Uterus (tissue), 4 donors: Measurements from ENCODE around the gene TOMM7. TPM values are rescaled to one million over a fixed set of nuclear protein-coding genes. Genes with fewer than 3 reads are reported as not detected.
A peak's percentile ranks its signal among the peaks of the same experiment; 100 is the strongest.

Source experiments
- DNase-seq, 2 donors: peaks; one replicate each; pipeline ENCODE4 v3.0.0-alpha.2; 2019 to 2020
- H3K27ac ChIP-seq, 2 donors: fragments of 200-600 bp; sonication (generic); 1 replicate in 1 of 2; 2 replicates in 1 of 2; pipeline ENCODE4 v1.5.1; 2016 to 2018
- H3K27me3 ChIP-seq, 2 donors: fragments of 200-600 bp; sonication (generic); one replicate each; pipeline ENCODE4 v1.5.1; 2018 to 2019; ENCODE audit warnings: control low read depth in 1 of 2
- H3K36me3 ChIP-seq, 2 donors: fragments of 200-600 bp; sonication (generic); one replicate each; pipeline ENCODE4 v1.5.1; 2019; ENCODE audit warnings: control low read depth in 1 of 2
- H3K4me1 ChIP-seq, 2 donors: fragments of 200-600 bp; sonication (generic); one replicate each; pipeline ENCODE4 v1.5.1; 2018 to 2019; ENCODE audit warnings: control low read depth in 1 of 2
- H3K4me3 ChIP-seq, 2 donors: fragments of 200-600 bp; sonication (generic); 1 replicate in 1 of 2; 2 replicates in 1 of 2; pipeline ENCODE4 v1.5.1; 2018 to 2019; ENCODE audit warnings: mild to moderate bottlenecking in 1 of 2
- H3K9me3 ChIP-seq, 2 donors: fragments of 200-600 bp; sonication (generic); one replicate each; pipeline ENCODE4 v1.5.1; 2019; ENCODE audit warnings: control low read depth in 1 of 2
- CTCF ChIP-seq, 4 experiments: fragments of 200-600 bp in 2 of 4; fragments of 450-650 bp in 2 of 4; sonication (generic) in 2 of 4; IDR thresholded peaks; one replicate each; pipeline ENCODE4 v1.5.1; 2016 to 2019; ENCODE audit warnings: antibody characterized with exemption in 4 of 4, mild to moderate bottlenecking in 2 of 4, moderate library complexity in 1 of 4
- POLR2A ChIP-seq, 2 donors: fragments of 450-650 bp; IDR thresholded peaks; one replicate each; pipeline ENCODE4 v1.6.1; 2016; ENCODE audit warnings: antibody characterized with exemption in 2 of 2, mild to moderate bottlenecking in 1 of 2, moderate library complexity in 1 of 2
- intact Hi-C: fragments of 100-400 bp; cut with DNase I; formaldehyde crosslinking; loops from one replicate; pipeline ENCODE4 v1.15.1; 2023; ENCODE audit warnings: low total_unique reads
- total RNA-seq, 4 donors: library from RNA; depleted of rRNA in 3 of 4; stranded (reverse); fragments of >200 nt in 3 of 4; gene quantifications; one replicate each; pipeline versions ENCODE4 v1.1.0 to v1.2.4, GENCODE V29; 2014 to 2023
- donor health status: DM: yes; HTN: yes; CAD: no.

Gene TOMM7
- total RNA-seq, 4 donors from 2014 or later = 73.0 to 411 (median 210) TPM

DNA sequence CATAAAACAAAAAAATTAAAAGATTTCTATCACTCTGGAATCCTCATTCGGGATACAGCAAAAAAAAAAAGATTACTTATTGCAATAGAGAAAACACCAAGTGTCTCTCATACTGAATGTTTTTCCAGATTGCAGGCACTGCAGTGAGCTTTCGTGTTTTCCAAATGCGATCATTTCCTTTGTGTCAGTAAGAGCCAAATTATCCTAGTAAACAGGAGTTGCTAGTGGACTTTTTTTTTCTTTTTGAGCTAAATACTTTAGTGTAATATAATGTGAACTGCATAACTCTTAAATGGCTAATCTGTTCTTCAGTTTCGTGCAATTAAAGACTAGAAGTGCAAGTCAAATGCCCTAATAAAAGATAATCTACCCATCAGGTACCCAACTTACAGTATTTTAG lies 44.4 kb upstream of the TOMM7 start:
- Histone ChIP-seq H3K27ac (peak overlapping the region; percentile 76 to 81), H3K4me1 (peaks cover 3 to 9% of the 10 kb centered on the region in 2 donors), H3K36me3 (no peaks in the 10 kb centered on the region), H3K27me3 (no peaks in the 10 kb centered on the region), H3K9me3 (no peaks in the 10 kb centered on the region), H3K4me3 (no peak overlapping the region)
- TF ChIP-seq POLR2A (IDR thresholded peaks at IDR 0.05) = no peak
- no peak for TF ChIP-seq CTCF (IDR thresholded peaks at IDR 0.05)
- DNase-seq = peak in 1 of 2 donors; percentile 36
- intact Hi-C loops = no loop called here

DNA sequence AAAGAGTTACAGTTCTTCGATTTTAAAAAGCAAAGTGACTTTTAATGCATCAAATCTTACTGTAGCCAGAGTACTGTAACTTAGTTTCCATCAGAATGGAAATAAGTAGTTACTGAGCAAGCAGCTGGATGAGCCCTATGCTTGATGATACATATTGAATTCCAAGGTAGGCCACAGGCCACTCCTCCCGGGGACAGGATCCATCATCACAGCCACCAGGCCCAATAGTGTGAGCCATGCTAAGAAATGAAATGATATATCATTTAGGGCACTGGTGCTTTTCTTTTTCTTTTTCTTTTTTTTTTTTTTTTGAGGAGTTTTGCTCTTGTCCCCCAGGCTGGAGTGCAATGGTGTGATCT lies 42.9 kb upstream of the TOMM7 start:
- H3K27me3 ChIP-seq = no peaks in the 10 kb centered on the region
- no peaks in the 10 kb centered on the region for H3K9me3 ChIP-seq
- no peak overlapping the region for H3K4me3 ChIP-seq
- DNase-seq = no peak
- H3K4me1 ChIP-seq = peaks cover 3 to 9% of the 10 kb centered on the region in 2 donors
- peak overlapping the region; percentile 29 to 75 for H3K27ac ChIP-seq
- intact Hi-C loops = no loop called here
- H3K36me3 ChIP-seq = no peaks in the 10 kb centered on the region
- TF ChIP-seq CTCF (IDR thresholded peaks at IDR 0.05) (no peak), POLR2A (IDR thresholded peaks at IDR 0.05) (no peak)

- intact Hi-C loops = no loop called here
- H3K4me3 ChIP-seq = no peak overlapping the region
Observed at GRCh38 chr7:22864855-22865601, 42.4 kb upstream of the TOMM7 start.

GRCh38 chr7:22864301-22864700 lies 41.7 kb upstream of the TOMM7 start:
- no peak for TF ChIP-seq CTCF (IDR thresholded peaks at IDR 0.05)
- no peak for TF ChIP-seq POLR2A (IDR thresholded peaks at IDR 0.05)
- intact Hi-C loops = no loop called here
- no peaks in the 10 kb centered on the region for H3K36me3 ChIP-seq
- H3K4me1 ChIP-seq = peaks cover 3 to 9% of the 10 kb centered on the region in 2 donors
- H3K27ac ChIP-seq = peak overlapping the region in 1 of 2 donors; percentile 75
- H3K4me3 ChIP-seq = no peak overlapping the region
- no peaks in the 10 kb centered on the region for H3K9me3 ChIP-seq
- H3K27me3 ChIP-seq = no peaks in the 10 kb centered on the region
- DNase-seq = no peak

More at GRCh38 chr7:22864855-22865601, 42.4 kb upstream of the TOMM7 start:
- Histone ChIP-seq H3K9me3 (no peaks in the 10 kb centered on the region), H3K27me3 (no peaks in the 10 kb centered on the region), H3K4me1 (peaks cover 3 to 9% of the 10 kb centered on the region in 2 donors), H3K27ac (peak overlapping the region; percentile 29 to 75), H3K36me3 (no peaks in the 10 kb centered on the region)
- no peak for DNase-seq
- no peak for TF ChIP-seq CTCF (IDR thresholded peaks at IDR 0.05)
- no peak for TF ChIP-seq POLR2A (IDR thresholded peaks at IDR 0.05)

DNA sequence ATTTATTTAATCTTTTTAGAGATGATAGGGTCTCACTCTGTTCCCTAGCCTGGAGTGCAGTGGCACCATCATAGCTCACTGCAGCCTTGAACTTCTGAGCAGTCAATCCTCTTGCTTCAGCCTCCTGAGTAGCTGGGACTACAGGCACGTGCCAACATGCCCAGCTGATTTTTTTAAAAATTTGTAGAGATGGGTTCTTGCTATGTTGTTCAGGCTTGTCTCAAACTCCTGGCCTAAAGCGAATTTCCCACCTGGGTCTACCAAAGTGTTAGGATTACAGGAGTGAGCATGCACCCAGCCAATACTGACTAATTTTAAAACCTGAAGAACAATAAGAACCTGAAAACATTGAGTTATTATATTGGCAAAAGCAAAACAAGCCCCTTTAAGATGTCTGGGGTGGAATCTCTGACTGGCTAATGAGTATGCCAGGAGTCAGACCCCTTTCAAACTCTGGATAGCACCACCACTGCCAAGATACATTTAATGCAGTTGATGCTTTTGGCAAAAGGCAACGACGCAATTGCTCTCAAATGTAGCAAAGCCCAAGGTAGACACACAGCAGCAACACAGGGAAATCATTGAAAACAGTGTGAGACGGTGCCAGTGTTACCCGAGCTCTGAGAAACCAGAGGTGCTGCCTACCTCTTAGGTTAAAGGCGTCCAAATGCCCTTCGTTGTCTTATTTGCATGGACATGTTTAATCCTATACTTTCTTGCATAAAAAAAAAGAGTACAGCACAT lies 40.7 kb upstream of the TOMM7 start:
- Histone ChIP-seq H3K9me3 (no peaks in the 10 kb centered on the region), H3K36me3 (no peaks in the 10 kb centered on the region), H3K27me3 (no peaks in the 10 kb centered on the region), H3K4me1 (peaks cover under 1 to 9% of the 10 kb centered on the region in 2 donors), H3K27ac (peak overlapping the region in 1 of 2 donors; percentile 30), H3K4me3 (no peak overlapping the region)
- intact Hi-C loops = no loop called here
- TF ChIP-seq POLR2A (IDR thresholded peaks at IDR 0.05) = no peak
- TF ChIP-seq CTCF (IDR thresholded peaks at IDR 0.05) = no peak
- no peak for DNase-seq
